Smooth muscle cell (in vitro differentiated cells): ENCODE measurements around the gene SCGB3A1. TPM values are rescaled to one million over a fixed set of nuclear protein-coding genes. Genes with fewer than 3 reads are reported as not detected.

ENCODE experiments used
- DNase-seq: peaks from one replicate; lab custom pipeline; 2025; ENCODE audit not compliant: unreplicated experiment; lab: John Stamatoyannopoulos, UW
- H2AFZ ChIP-seq: fragments of 200-600 bp; sonication (generic); 2 replicates; pipeline ENCODE4 v1.6.0; 2016; ENCODE audit warnings: antibody characterized with exemption, low read depth, mild to moderate bottlenecking
- H3F3A ChIP-seq: fragments of 200-600 bp; sonication (generic); 2 replicates; pipeline ENCODE4 v1.6.0; 2017; ENCODE audit warnings: antibody characterized with exemption, low read depth
- H3K27ac ChIP-seq: fragments of 200-600 bp; sonication (generic); 2 replicates; pipeline ENCODE4 v1.5.1; 2016; ENCODE audit warnings: low read depth, mild to moderate bottlenecking
- H3K27me3 ChIP-seq: fragments of 200-600 bp; sonication (generic); 2 replicates; pipeline ENCODE4 v1.6.1; 2016; ENCODE audit warnings: low read depth, mild to moderate bottlenecking
- H3K36me3 ChIP-seq: fragments of 200-600 bp; sonication (generic); 2 replicates; pipeline ENCODE4 v1.5.1; 2016; ENCODE audit warnings: low read depth
- H3K4me1 ChIP-seq: fragments of 200-600 bp; sonication (generic); 2 replicates; pipeline ENCODE4 v1.5.1; 2016; ENCODE audit warnings: low read depth
- H3K4me2 ChIP-seq: fragments of 200-600 bp; sonication (generic); 2 replicates; pipeline ENCODE4 v1.6.0; 2016; ENCODE audit warnings: mild to moderate bottlenecking
- H3K4me3 ChIP-seq: fragments of 200-600 bp; sonication (generic); 2 replicates; pipeline ENCODE4 v1.5.1; 2016; ENCODE audit warnings: mild to moderate bottlenecking
- H3K79me2 ChIP-seq: fragments of 200-600 bp; sonication (generic); 2 replicates; pipeline ENCODE4 v1.6.0; 2016; ENCODE audit warnings: low read depth, mild to moderate bottlenecking
- H3K9ac ChIP-seq: fragments of 200-600 bp; sonication (generic); 2 replicates; pipeline ENCODE4 v1.6.0; 2016; ENCODE audit warnings: low read depth
- H3K9me3 ChIP-seq: fragments of 200-600 bp; sonication (generic); replicated peaks from 2 replicates; pipeline ENCODE4 v1.5.1; 2016; ENCODE audit warnings: low read depth
- H4K20me1 ChIP-seq: fragments of 200-600 bp; sonication (generic); 2 replicates; pipeline ENCODE4 v1.6.0; 2016; ENCODE audit warnings: low read depth
- WGBS: methylation state at CpG from one replicate; pipeline ENCODE4 v1.1.7; 2016; ENCODE audit warnings: low lambda C conversion rate; 5-methylcytosine and 5-hydroxymethylcytosine counted together
- polyA plus RNA-seq: library from polyadenylated mRNA; unstranded; fragments of >200 nt; fragmentation: Nextera tagmentation; extraction: Ambion mirVana; gene quantifications from 2 replicates; pipeline ENCODE4 v1.2.1, GENCODE V29; 2016
- total RNA-seq: library from RNA; depleted of rRNA; stranded (reverse); fragments of >200 nt; gene quantifications from 2 replicates; pipeline ENCODE4 v1.2.3, GENCODE V29; 2014
- TF ChIP-seq, protein P1 (sequence below): fragments of 200-600 bp; sonication (generic); IDR thresholded peaks from 2 replicates; pipeline ENCODE4 v1.5.1; 2017; ENCODE audit warnings: borderline replicate concordance, mild to moderate bottlenecking, antibody characterized with exemption; ENCODE audit not compliant: insufficient read depth, poor library complexity, severe bottlenecking

The SCGB3A1 gene
- total and polyA plus RNA-seq, 2 experiments from 2014 or later = not detected

DNA sequence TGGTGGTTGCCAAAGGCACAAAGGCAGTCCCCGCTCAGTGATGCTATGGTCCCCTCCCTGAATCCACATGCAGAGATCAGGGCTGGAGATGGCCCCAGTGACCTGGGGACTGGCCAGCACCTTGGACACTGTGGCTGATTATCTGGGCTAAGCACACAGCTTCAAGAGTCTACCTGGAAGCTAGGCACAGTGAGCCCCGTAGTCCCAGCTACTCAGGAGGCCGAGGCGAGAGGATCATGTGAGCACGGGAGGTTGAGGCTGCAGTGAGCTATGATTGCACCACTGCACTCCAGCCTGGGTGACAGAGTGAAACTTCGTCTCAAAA is 8.3 kb upstream of the SCGB3A1 start:
- Histone ChIP-seq H3K9me3 (no peaks in the 10 kb centered on the region), H3K79me2 (no peaks in the 10 kb centered on the region), H2AFZ (no peak overlapping the region), H3K4me1 (no peaks in the 10 kb centered on the region), H3K36me3 (no peaks in the 10 kb centered on the region), H3F3A (no peaks in the 10 kb centered on the region), H3K9ac (no peak overlapping the region), H3K4me2 (no peak overlapping the region), H3K27ac (no peak overlapping the region), H3K4me3 (no peak overlapping the region), H3K27me3 (no peaks in the 10 kb centered on the region), H4K20me1 (no peaks in the 10 kb centered on the region)
- TF ChIP-seq, protein P1, sequence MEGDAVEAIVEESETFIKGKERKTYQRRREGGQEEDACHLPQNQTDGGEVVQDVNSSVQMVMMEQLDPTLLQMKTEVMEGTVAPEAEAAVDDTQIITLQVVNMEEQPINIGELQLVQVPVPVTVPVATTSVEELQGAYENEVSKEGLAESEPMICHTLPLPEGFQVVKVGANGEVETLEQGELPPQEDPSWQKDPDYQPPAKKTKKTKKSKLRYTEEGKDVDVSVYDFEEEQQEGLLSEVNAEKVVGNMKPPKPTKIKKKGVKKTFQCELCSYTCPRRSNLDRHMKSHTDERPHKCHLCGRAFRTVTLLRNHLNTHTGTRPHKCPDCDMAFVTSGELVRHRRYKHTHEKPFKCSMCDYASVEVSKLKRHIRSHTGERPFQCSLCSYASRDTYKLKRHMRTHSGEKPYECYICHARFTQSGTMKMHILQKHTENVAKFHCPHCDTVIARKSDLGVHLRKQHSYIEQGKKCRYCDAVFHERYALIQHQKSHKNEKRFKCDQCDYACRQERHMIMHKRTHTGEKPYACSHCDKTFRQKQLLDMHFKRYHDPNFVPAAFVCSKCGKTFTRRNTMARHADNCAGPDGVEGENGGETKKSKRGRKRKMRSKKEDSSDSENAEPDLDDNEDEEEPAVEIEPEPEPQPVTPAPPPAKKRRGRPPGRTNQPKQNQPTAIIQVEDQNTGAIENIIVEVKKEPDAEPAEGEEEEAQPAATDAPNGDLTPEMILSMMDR = no peak
- 98% methylated on average over 6 of the region's 6 CpGs for WGBS
- no peak for DNase-seq

DNA sequence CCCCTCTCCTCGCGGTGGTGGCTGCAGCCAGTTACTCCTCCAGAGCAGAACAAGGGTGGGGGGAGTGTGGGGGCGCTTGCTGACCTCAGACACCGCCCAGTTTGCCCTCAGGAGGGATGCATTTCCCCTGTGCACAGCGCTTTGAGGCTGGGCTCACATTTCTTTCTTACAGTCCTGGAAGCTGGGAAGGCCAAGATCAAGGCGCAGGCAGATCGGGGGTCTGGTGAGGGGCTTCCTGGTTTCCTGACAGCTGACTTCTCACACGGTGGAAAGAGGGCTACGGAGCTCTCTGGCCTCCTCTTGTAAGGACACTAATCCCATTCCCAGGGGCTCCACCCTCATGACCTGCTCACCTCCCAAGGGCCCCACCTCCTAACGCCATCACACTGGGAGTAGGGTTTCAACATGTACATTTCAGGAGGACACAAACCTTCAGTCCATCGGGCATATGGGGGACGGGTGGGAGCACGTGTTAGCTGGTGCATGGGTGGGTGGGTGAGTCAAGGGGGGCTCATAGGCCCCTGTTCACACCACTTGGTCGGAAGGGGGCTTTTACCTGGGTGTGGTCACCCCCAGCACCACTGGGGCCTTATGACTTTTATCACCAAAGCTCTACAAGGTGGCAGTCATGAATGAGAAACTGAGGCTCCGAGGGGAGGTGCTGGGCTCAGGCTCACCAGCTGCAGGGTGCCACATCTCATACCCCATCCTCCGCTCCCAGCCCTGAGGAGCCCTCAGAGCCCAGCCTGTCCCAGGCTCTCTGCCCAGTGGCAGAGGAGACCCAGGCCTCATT is 7.7 kb upstream of the SCGB3A1 start:
- Histone ChIP-seq H3K4me2 (no peak overlapping the region), H3K9me3 (no peaks in the 10 kb centered on the region), H3F3A (no peaks in the 10 kb centered on the region), H3K4me3 (no peak overlapping the region), H3K27me3 (no peaks in the 10 kb centered on the region), H3K9ac (no peak overlapping the region), H3K36me3 (no peaks in the 10 kb centered on the region), H3K27ac (no peak overlapping the region), H4K20me1 (no peaks in the 10 kb centered on the region), H3K79me2 (no peaks in the 10 kb centered on the region), H2AFZ (no peak overlapping the region), H3K4me1 (no peaks in the 10 kb centered on the region)
- TF ChIP-seq, protein P1 = no peak
- no peak for DNase-seq
- 90% methylated on average over 16 of the region's 16 CpGs for WGBS

DNA sequence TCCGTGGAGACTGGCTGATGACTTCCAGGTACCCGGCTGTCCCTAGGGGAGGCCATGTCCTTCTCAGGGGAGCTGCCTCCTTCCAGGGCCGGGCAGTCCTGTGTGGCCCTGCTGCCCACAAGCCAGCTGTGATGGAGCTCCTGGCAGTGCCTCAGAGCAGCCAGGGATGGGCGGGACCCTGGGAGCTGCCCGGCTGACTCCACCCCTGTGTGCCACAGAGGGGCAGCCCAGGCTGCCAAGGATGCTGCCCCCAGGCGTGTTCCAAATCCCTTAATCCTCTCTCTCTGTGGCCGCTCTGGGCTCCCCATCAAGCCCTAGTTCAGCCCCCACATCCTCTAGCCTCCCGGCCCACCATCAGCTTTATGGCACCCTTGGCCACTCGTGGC is 7.0 kb upstream of the SCGB3A1 start:
- Histone ChIP-seq H3F3A (no peaks in the 10 kb centered on the region), H3K4me1 (no peaks in the 10 kb centered on the region), H3K9me3 (no peaks in the 10 kb centered on the region), H3K27ac (no peak overlapping the region), H2AFZ (no peak overlapping the region), H3K36me3 (no peaks in the 10 kb centered on the region), H3K9ac (no peak overlapping the region), H3K27me3 (peaks cover 3% of the 10 kb centered on the region), H3K79me2 (no peaks in the 10 kb centered on the region), H4K20me1 (no peaks in the 10 kb centered on the region), H3K4me3 (no peak overlapping the region), H3K4me2 (no peak overlapping the region)
- WGBS = 89% methylated on average over 9 of the region's 9 CpGs
- TF ChIP-seq, protein P1 = no peak
- no peak for DNase-seq

DNA sequence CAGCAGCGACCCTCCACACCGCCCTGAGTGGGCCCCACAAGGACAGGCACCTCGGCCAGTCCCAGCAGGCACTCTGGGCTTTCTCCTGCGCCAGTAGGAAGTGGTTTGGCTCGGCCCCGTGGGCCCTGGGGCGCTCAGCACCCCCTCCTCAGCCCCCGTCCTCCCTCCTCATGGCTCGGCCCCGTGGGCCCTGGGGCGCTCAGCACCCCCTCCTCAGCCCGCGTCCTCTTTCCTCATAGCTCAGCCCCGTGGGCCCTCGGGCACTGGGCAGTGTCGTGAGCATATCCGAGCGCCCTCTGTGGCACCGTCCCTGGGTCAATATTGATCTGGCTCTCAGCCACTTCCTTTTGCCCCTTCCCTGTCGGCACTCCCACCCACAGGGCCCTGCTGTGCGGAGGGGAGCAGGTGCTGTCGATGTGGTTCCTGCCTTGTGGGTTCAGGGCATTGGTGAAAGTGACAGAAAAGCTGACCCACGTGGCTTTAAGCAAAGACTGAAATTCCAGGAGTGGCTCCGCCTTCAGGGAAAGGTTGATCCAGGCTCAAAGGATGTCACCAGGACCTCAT is 5.5 kb upstream of the SCGB3A1 start:
- H3K79me2 ChIP-seq = no peaks in the 10 kb centered on the region
- peaks cover 19% of the 10 kb centered on the region for H3K27me3 ChIP-seq
- H3K9ac ChIP-seq = no peak overlapping the region
- H3K9me3 ChIP-seq = no peaks in the 10 kb centered on the region
- no peaks in the 10 kb centered on the region for H3F3A ChIP-seq
- H3K4me1 ChIP-seq = no peaks in the 10 kb centered on the region
- TF ChIP-seq, protein P1 = no peak
- H3K4me2 ChIP-seq = no peak overlapping the region
- H3K36me3 ChIP-seq = no peaks in the 10 kb centered on the region
- no peak overlapping the region for H2AFZ ChIP-seq
- no peak overlapping the region for H3K27ac ChIP-seq
- no peak overlapping the region for H3K4me3 ChIP-seq
- no peak for DNase-seq
- 93% methylated on average over 24 of the region's 24 CpGs for WGBS
- H4K20me1 ChIP-seq = no peaks in the 10 kb centered on the region
